ENCODE data around the gene TBC1D5.

- TF ChIP-seq, protein P1, sequence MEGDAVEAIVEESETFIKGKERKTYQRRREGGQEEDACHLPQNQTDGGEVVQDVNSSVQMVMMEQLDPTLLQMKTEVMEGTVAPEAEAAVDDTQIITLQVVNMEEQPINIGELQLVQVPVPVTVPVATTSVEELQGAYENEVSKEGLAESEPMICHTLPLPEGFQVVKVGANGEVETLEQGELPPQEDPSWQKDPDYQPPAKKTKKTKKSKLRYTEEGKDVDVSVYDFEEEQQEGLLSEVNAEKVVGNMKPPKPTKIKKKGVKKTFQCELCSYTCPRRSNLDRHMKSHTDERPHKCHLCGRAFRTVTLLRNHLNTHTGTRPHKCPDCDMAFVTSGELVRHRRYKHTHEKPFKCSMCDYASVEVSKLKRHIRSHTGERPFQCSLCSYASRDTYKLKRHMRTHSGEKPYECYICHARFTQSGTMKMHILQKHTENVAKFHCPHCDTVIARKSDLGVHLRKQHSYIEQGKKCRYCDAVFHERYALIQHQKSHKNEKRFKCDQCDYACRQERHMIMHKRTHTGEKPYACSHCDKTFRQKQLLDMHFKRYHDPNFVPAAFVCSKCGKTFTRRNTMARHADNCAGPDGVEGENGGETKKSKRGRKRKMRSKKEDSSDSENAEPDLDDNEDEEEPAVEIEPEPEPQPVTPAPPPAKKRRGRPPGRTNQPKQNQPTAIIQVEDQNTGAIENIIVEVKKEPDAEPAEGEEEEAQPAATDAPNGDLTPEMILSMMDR (IDR thresholded peaks at IDR 0.05): no peak
- TF ChIP-seq POLR2A (IDR thresholded peaks at IDR 0.05): no peak
These were observed 600.7 kb downstream of the TBC1D5 start for GRCh38 chr3:17141699-17142098.
